Neural cell (in vitro differentiated cells): ENCODE data around the gene SSBP4.

Source experiments
- EP300 ChIP-seq: fragments of 450-650 bp; conservative IDR thresholded peaks from 2 replicates; pipeline ENCODE4 v1.6.1; 2014; ENCODE audit warnings: antibody characterized with exemption, mild to moderate bottlenecking, moderate library complexity; ENCODE audit not compliant: poor library complexity, severe bottlenecking
- EZH2 ChIP-seq: fragments of 200-600, 300-800 bp; shearing (Covaris generic), sonication (generic); IDR thresholded peaks from 2 replicates; pipeline ENCODE4 v1.6.1; 2014; ENCODE audit warnings: antibody characterized with exemption, low read length, borderline replicate concordance, mild to moderate bottlenecking; ENCODE audit not compliant: insufficient read depth, poor library complexity, severe bottlenecking
- MXI1 ChIP-seq: fragments of 450-650 bp; conservative IDR thresholded peaks from 2 replicates; pipeline ENCODE4 v1.6.1; 2014; ENCODE audit warnings: antibody characterized with exemption, mild to moderate bottlenecking; ENCODE audit not compliant: poor library complexity, severe bottlenecking
- POLR2AphosphoS5 ChIP-seq: IDR thresholded peaks from 2 replicates; pipeline ENCODE4 v1.6.1; 2012
- TAF1 ChIP-seq: IDR thresholded peaks from 2 replicates; pipeline ENCODE4 v1.6.1; 2012; ENCODE audit warnings: low read depth
- TF ChIP-seq, protein P1 (sequence below): fragments of 450-650 bp; IDR thresholded peaks from 2 replicates; pipeline ENCODE4 v1.5.1; 2014; ENCODE audit warnings: antibody characterized with exemption, mild to moderate bottlenecking, moderate library complexity; ENCODE audit not compliant: poor library complexity, severe bottlenecking
- TF ChIP-seq, protein P2 (sequence below): IDR thresholded peaks from 2 replicates; pipeline ENCODE4 v1.6.1; 2012; ENCODE audit warnings: borderline replicate concordance

- TF ChIP-seq, protein P1, sequence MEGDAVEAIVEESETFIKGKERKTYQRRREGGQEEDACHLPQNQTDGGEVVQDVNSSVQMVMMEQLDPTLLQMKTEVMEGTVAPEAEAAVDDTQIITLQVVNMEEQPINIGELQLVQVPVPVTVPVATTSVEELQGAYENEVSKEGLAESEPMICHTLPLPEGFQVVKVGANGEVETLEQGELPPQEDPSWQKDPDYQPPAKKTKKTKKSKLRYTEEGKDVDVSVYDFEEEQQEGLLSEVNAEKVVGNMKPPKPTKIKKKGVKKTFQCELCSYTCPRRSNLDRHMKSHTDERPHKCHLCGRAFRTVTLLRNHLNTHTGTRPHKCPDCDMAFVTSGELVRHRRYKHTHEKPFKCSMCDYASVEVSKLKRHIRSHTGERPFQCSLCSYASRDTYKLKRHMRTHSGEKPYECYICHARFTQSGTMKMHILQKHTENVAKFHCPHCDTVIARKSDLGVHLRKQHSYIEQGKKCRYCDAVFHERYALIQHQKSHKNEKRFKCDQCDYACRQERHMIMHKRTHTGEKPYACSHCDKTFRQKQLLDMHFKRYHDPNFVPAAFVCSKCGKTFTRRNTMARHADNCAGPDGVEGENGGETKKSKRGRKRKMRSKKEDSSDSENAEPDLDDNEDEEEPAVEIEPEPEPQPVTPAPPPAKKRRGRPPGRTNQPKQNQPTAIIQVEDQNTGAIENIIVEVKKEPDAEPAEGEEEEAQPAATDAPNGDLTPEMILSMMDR: no peak
- TF ChIP-seq POLR2AphosphoS5 (no peak), EP300 (no peak), TAF1 (no peak), EZH2 (no peak), MXI1 (no peak)
- TF ChIP-seq, protein P2, sequence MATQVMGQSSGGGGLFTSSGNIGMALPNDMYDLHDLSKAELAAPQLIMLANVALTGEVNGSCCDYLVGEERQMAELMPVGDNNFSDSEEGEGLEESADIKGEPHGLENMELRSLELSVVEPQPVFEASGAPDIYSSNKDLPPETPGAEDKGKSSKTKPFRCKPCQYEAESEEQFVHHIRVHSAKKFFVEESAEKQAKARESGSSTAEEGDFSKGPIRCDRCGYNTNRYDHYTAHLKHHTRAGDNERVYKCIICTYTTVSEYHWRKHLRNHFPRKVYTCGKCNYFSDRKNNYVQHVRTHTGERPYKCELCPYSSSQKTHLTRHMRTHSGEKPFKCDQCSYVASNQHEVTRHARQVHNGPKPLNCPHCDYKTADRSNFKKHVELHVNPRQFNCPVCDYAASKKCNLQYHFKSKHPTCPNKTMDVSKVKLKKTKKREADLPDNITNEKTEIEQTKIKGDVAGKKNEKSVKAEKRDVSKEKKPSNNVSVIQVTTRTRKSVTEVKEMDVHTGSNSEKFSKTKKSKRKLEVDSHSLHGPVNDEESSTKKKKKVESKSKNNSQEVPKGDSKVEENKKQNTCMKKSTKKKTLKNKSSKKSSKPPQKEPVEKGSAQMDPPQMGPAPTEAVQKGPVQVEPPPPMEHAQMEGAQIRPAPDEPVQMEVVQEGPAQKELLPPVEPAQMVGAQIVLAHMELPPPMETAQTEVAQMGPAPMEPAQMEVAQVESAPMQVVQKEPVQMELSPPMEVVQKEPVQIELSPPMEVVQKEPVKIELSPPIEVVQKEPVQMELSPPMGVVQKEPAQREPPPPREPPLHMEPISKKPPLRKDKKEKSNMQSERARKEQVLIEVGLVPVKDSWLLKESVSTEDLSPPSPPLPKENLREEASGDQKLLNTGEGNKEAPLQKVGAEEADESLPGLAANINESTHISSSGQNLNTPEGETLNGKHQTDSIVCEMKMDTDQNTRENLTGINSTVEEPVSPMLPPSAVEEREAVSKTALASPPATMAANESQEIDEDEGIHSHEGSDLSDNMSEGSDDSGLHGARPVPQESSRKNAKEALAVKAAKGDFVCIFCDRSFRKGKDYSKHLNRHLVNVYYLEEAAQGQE: no peak
These were observed 45.7 kb upstream of the SSBP4 start for GRCh38 chr19:18373407-18373891.
